Measurements from ENCODE around the gene MCAT.

GRCh38 chr22:43160497-43161126 is 17.4 kb upstream of the MCAT start:
- TF ChIP-seq POLR2A (IDR thresholded peaks at IDR 0.05) (no peak), CTCF (IDR thresholded peaks at IDR 0.05) (no peak)
